Natural killer cell (primary cell): ENCODE results near the gene USP3. TPM values are rescaled to one million over a fixed set of nuclear protein-coding genes. Genes with fewer than 3 reads are reported as not detected.

ENCODE experiments used
- ATAC-seq, 3 donors: fragments of 150-1000 bp in 2 of 3; fragments of 200-7000 bp in 1 of 3; cut with Tn5 transposase; 1 replicate in 1 of 3; 2 replicates in 2 of 3; pipeline ENCODE4 v1.10.0; 2021; ENCODE audit warnings: mild to moderate bottlenecking in 2 of 3, moderate library complexity in 2 of 3
- DNase-seq, 2 donors: peaks; one replicate each; pipeline versions ENCODE4 v3.0.0 to v3.0.0-alpha.2; 2013 to 2021; ENCODE audit warnings: mixed read lengths in 1 of 2
- H3K27ac ChIP-seq: one replicate; pipeline ENCODE4 v1.5.1; 2013; ENCODE audit warnings: mild to moderate bottlenecking, low read length
- H3K27me3 ChIP-seq: one replicate; pipeline ENCODE4 v1.6.1; 2013; ENCODE audit warnings: low read length; ENCODE audit not compliant: control insufficient read depth, insufficient read depth
- H3K36me3 ChIP-seq: one replicate; pipeline ENCODE4 v1.6.1; 2013; ENCODE audit warnings: low read length; ENCODE audit not compliant: control insufficient read depth, insufficient read depth
- H3K4me1 ChIP-seq: one replicate; pipeline ENCODE4 v1.6.1; 2013; ENCODE audit warnings: low read length; ENCODE audit not compliant: control insufficient read depth, insufficient read depth
- H3K4me3 ChIP-seq: one replicate; pipeline ENCODE4 v1.5.1; 2013; ENCODE audit warnings: low read length
- H3K9me3 ChIP-seq: one replicate; pipeline ENCODE4 v1.6.1; 2013; ENCODE audit warnings: low read length; ENCODE audit not compliant: control insufficient read depth, insufficient read depth
- H3K27ac Mint-ChIP-seq, 2 donors: one replicate each; pipeline ENCODE4 v1.8.0; 2022; ENCODE audit warnings: mild to moderate bottlenecking in 2 of 2, mixed read lengths in 2 of 2, moderate library complexity in 1 of 2
- H3K27me3 Mint-ChIP-seq, 2 donors: one replicate each; pipeline ENCODE4 v1.8.0; 2022; ENCODE audit warnings: low read depth in 2 of 2, mixed read lengths in 2 of 2
- H3K36me3 Mint-ChIP-seq: one replicate; pipeline ENCODE4 v1.8.0; 2022; ENCODE audit warnings: mixed read lengths
- H3K4me1 Mint-ChIP-seq, 2 donors: one replicate each; pipeline ENCODE4 v1.8.0; 2022; ENCODE audit warnings: mixed read lengths in 2 of 2
- H3K4me3 Mint-ChIP-seq: one replicate; pipeline ENCODE4 v1.8.0; 2022; ENCODE audit warnings: mild to moderate bottlenecking, moderate library complexity, mixed read lengths
- H3K9me3 Mint-ChIP-seq, 2 donors: one replicate each; pipeline ENCODE4 v1.8.0; 2022; ENCODE audit warnings: mixed read lengths in 2 of 2
- CTCF ChIP-seq: fragments of 200-600 bp; IDR thresholded peaks from one replicate; pipeline ENCODE4 v1.8.0; 2022; ENCODE audit warnings: antibody characterized with exemption
- WGBS: methylation state at CpG from one replicate; pipeline ENCODE4 v1.1.7; 2013; ENCODE audit warnings: missing lambda C conversion rate; ENCODE audit not compliant: insufficient coverage; 5-methylcytosine and 5-hydroxymethylcytosine counted together
- intact Hi-C: fragments of 100-400 bp; cut with micrococcal nuclease; formaldehyde crosslinking; loops from one replicate; pipeline ENCODE4 v1.14.2; 2022
- total RNA-seq, 4 donors: library from RNA; stranded (reverse); fragments of 120-200 nt in 1 of 4; gene quantifications; one replicate each; pipeline versions ENCODE4 v1.2.3 to v1.2.4, GENCODE V29; 2013 to 2022

The USP3 gene
- total RNA-seq, 3 donors from 2014 or later (not counting 1 experiment from before 2014, with no cell fraction given) = 163 to 187 (median 169) TPM

- no peaks in the 10 kb centered on the region for H3K27me3 ChIP-seq
- peak overlapping the region; percentile 96 for H3K27ac ChIP-seq
- Mint-ChIP-seq H3K4me1 (peaks cover 37 to 61% of the 10 kb centered on the region in 2 donors), H3K4me3 (peak overlapping the region; percentile 90), H3K36me3 (no peaks in the 10 kb centered on the region), H3K9me3 (no peaks in the 10 kb centered on the region), H3K27ac (no peak overlapping the region), H3K27me3 (no peaks in the 10 kb centered on the region)
- peaks cover 74% of the 10 kb centered on the region for H3K4me1 ChIP-seq
- H3K36me3 ChIP-seq = no peaks in the 10 kb centered on the region
- peak in 1 of 2 donors; percentile 82 for DNase-seq
- peaks cover 8% of the 10 kb centered on the region for H3K9me3 ChIP-seq
- 23% methylated on average over 20 of the region's 21 CpGs for WGBS
- no peak for ATAC-seq
- intact Hi-C loops = loop anchor here (2.0 to 5.0 kb wide), 2 partner anchors 309 to 511 kb away; no protein-coding TSS in a partner anchor
- TF ChIP-seq CTCF = no peak
- no peak overlapping the region for H3K4me3 ChIP-seq
Observed at GRCh38 chr15:63501256-63502089, 2.9 kb upstream of the USP3 start.

GRCh38 chr15:63502137-63502766 lies 2.1 kb upstream of the USP3 start:
- Histone ChIP-seq H3K27me3 (no peaks in the 10 kb centered on the region), H3K27ac (peak overlapping the region; percentile 96), H3K4me1 (peaks cover 67% of the 10 kb centered on the region), H3K4me3 (no peak overlapping the region), H3K36me3 (no peaks in the 10 kb centered on the region), H3K9me3 (peaks cover 8% of the 10 kb centered on the region)
- Mint-ChIP-seq H3K4me1 (peaks cover 45 to 64% of the 10 kb centered on the region in 2 donors), H3K36me3 (no peaks in the 10 kb centered on the region), H3K27ac (no peak overlapping the region), H3K9me3 (no peaks in the 10 kb centered on the region), H3K4me3 (peak overlapping the region; percentile 90), H3K27me3 (no peaks in the 10 kb centered on the region)
- no peak for ATAC-seq
- DNase-seq = peak in 1 of 2 donors; percentile 29
- intact Hi-C loops = loop anchor here (2.0 to 5.0 kb wide), 2 partner anchors 309 to 510 kb away; no protein-coding TSS in a partner anchor
- TF ChIP-seq CTCF = no peak
- WGBS = 91% methylated on average over 15 of the region's 15 CpGs

GRCh38 chr15:63502843-63503738 lies 1.3 kb upstream of the USP3 start:
- Mint-ChIP-seq H3K4me1 (peaks cover 51 to 71% of the 10 kb centered on the region in 2 donors), H3K27me3 (no peaks in the 10 kb centered on the region), H3K9me3 (no peaks in the 10 kb centered on the region), H3K27ac (no peak overlapping the region), H3K36me3 (no peaks in the 10 kb centered on the region), H3K4me3 (peak overlapping the region; percentile 90)
- H3K9me3 ChIP-seq = peaks cover 8% of the 10 kb centered on the region
- DNase-seq (peak; percentile 78 to 86), ATAC-seq (peak; percentile 35 to 68 (median 54))
- WGBS = 14% methylated on average over 34 of the region's 34 CpGs
- H3K27ac ChIP-seq = peak overlapping the region; percentile 96
- intact Hi-C loops = loop anchor here (2.0 to 5.0 kb wide), 2 partner anchors 310 to 509 kb away; no protein-coding TSS in a partner anchor
- peaks cover 59% of the 10 kb centered on the region for H3K4me1 ChIP-seq
- no peak for TF ChIP-seq CTCF
- H3K27me3 ChIP-seq = no peaks in the 10 kb centered on the region
- H3K36me3 ChIP-seq = no peaks in the 10 kb centered on the region
- H3K4me3 ChIP-seq = peak overlapping the region; percentile 84
